K562 (cell line): ENCODE data around the gene ZFP36. TPM values are rescaled to one million over a fixed set of nuclear protein-coding genes. Genes with fewer than 3 reads are reported as not detected.
A peak's percentile ranks its signal among the peaks of the same experiment; 100 is the strongest.

Experiments
- ARID1B ChIP-seq: fragments of 450-650 bp; IDR thresholded peaks from 2 replicates; pipeline ENCODE4 v1.6.1; 2016; ENCODE audit warnings: antibody characterized with exemption, mild to moderate bottlenecking, inconsistent platforms
- BHLHE40 ChIP-seq: IDR thresholded peaks from 2 replicates; pipeline ENCODE4 v1.6.1; 2011; ENCODE audit warnings: low read length, improper control_type of control experiment
- CBFA2T3 ChIP-seq: fragments of 450-650 bp; IDR thresholded peaks from 2 replicates; pipeline ENCODE4 v1.6.1; 2017
- DPF2 ChIP-seq: fragments of 450-650 bp; IDR thresholded peaks from 2 replicates; pipeline ENCODE4 v1.6.1; 2016
- GATA2 ChIP-seq: sonication (generic); formaldehyde crosslinking; IDR thresholded peaks from 2 replicates; pipeline ENCODE4 v1.4.0; 2020; ENCODE audit warnings: mild to moderate bottlenecking, missing genetic modification reagents
- HDAC1 ChIP-seq, 2 experiments: fragments of 450-650 bp; IDR thresholded peaks; 2 replicates each; pipeline ENCODE4 v1.6.1; 2016 to 2017; ENCODE audit warnings: inconsistent platforms in 1 of 2, mild to moderate bottlenecking in 1 of 2, moderate library complexity in 1 of 2
- JUND ChIP-seq, 2 experiments: IDR thresholded peaks; 2 replicates in 1 of 2; 3 replicates in 1 of 2; pipeline ENCODE4 v1.6.1; 2011; ENCODE audit warnings: borderline replicate concordance in 2 of 2, low read depth in 2 of 2, low read length in 2 of 2, improper control_type of control experiment in 1 of 2, missing biosample characterization in 1 of 2, missing genetic modification characterization in 1 of 2, missing genetic modification reagents in 1 of 2
- NCOR1 ChIP-seq: fragments of 450-650 bp; IDR thresholded peaks from 2 replicates; pipeline ENCODE4 v1.6.1; 2016; ENCODE audit warnings: mild to moderate bottlenecking, moderate library complexity
- NFE2 ChIP-seq: IDR thresholded peaks from 2 replicates; pipeline ENCODE4 v1.6.1; 2014; ENCODE audit warnings: antibody characterized with exemption, low read depth
- SAP30 ChIP-seq: fragments of 200-600 bp; sonication (generic); IDR thresholded peaks from 2 replicates; pipeline ENCODE4 v1.6.1; 2012; ENCODE audit warnings: borderline replicate concordance, low read depth, mild to moderate bottlenecking, moderate library complexity, low read length, control low read depth, inconsistent platforms; ENCODE audit not compliant: insufficient read depth, poor library complexity, severe bottlenecking
- SMARCE1 ChIP-seq: fragments of 450-650 bp; IDR thresholded peaks from 2 replicates; pipeline ENCODE4 v1.7.1; 2016; ENCODE audit warnings: mild to moderate bottlenecking
- WHSC1 ChIP-seq: IDR thresholded peaks from one replicate; pipeline ENCODE4 v1.6.1; 2012; ENCODE audit warnings: low read length, control low read depth, inconsistent platforms
- ZNF766 ChIP-seq: fragments of 200-800 bp; sonication (Bioruptor generic); conservative IDR thresholded peaks from 2 replicates; pipeline ENCODE4 v1.6.1; 2016; ENCODE audit warnings: missing genetic modification characterization, missing compliant biosample characterization
- polyA plus RNA-seq, 8 experiments: library from polyadenylated mRNA; depleted of rRNA in 4 of 8; stranded (reverse) in 5 of 8; unstranded in 3 of 8; fragments of >200 nt; fragmentation: Nextera tagmentation in 2 of 8; fragmentation: Illumina TruSeq in 1 of 8; extraction: Ambion mirVana in 2 of 8; extraction: Trizol in 1 of 8; gene quantifications; 2 replicates each; pipeline versions ENCODE4 v1.2.1 to v1.2.3, GENCODE V29; 2011 to 2014; ENCODE audit warnings: inconsistent platforms in 1 of 8, missing spikeins in 1 of 8
- total RNA-seq, 7 experiments: library from RNA; depleted of rRNA in 6 of 7; stranded (reverse); fragments of >200 nt in 6 of 7; fragmentation: Illumina TruSeq in 2 of 7; extraction: Trizol in 2 of 7; gene quantifications; 2 replicates each; pipeline versions ENCODE4 v1.2.1 to v1.2.3, GENCODE V29; 2011 to 2021; ENCODE audit warnings: low replicate concordance in 1 of 7
- TF ChIP-seq, protein P1 (sequence below): sonication (generic); IDR thresholded peaks from 2 replicates; pipeline ENCODE4 v1.6.1; 2016
- TF ChIP-seq, protein P2 (sequence below): fragments of 200-800 bp; sonication (Bioruptor generic); IDR thresholded peaks from 2 replicates; pipeline ENCODE4 v1.6.1; 2017; ENCODE audit warnings: missing genetic modification characterization, missing compliant biosample characterization
- TF ChIP-seq, protein P3 (sequence below): sonication (generic); formaldehyde crosslinking; IDR thresholded peaks from 2 replicates; pipeline ENCODE4 v1.8.1; 2023; ENCODE audit warnings: missing genetic modification reagents, mild to moderate bottlenecking, borderline replicate concordance
- TF ChIP-seq, protein P4 (sequence below), 2 experiments: fragments of 450-650 bp in 1 of 2; sonication (generic) in 1 of 2; formaldehyde crosslinking in 1 of 2; IDR thresholded peaks in 1 of 2; conservative IDR thresholded peaks in 1 of 2; 2 replicates each; pipeline versions ENCODE4 v1.6.1 to v1.8.1; 2016 to 2023; ENCODE audit warnings: mild to moderate bottlenecking in 2 of 2, moderate library complexity in 2 of 2, inconsistent platforms in 1 of 2, missing genetic modification reagents in 1 of 2
- TF ChIP-seq, protein P5 (sequence below): fragments of 450-650 bp; IDR thresholded peaks from 2 replicates; pipeline ENCODE4 v1.6.1; 2016

Gene ZFP36
- total and polyA plus RNA-seq, 9 of the 15 experiments (the other 6 are each of a cell fraction or from before 2014, with no cell fraction given): 1.0 to 20.1 (median 3.5) TPM

DNA sequence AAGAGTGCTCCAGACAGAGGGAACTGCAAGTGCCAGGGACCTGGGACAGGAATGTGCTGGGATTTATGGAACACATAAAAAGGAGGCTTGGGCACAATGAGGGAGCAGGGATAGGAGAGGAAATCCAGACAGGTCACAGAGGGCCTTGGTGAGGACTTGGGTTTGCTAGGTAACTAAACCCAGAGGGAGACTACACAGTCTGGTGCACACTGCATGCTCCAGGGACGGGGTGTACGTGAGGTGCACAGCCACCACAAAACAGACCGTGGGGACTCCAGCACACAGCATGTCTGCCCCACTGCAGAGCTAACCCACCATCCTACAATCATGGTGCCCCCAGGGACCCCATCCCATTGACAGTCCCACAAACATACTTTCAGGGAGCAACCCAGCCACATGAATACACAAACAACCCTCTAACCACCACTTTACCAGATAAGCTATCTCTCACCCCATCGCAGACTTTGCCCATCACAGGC is 5.5 kb upstream of the ZFP36 start (continued):
- TF ChIP-seq ZNF766 (CRISPR knock-in tag): peak; percentile 88
- peak; percentile 59 for TF ChIP-seq GATA2 (CRISPR knock-in tag)
- TF ChIP-seq, protein P1, sequence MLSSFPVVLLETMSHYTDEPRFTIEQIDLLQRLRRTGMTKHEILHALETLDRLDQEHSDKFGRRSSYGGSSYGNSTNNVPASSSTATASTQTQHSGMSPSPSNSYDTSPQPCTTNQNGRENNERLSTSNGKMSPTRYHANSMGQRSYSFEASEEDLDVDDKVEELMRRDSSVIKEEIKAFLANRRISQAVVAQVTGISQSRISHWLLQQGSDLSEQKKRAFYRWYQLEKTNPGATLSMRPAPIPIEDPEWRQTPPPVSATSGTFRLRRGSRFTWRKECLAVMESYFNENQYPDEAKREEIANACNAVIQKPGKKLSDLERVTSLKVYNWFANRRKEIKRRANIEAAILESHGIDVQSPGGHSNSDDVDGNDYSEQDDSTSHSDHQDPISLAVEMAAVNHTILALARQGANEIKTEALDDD: peak; percentile 62; the same call in 1 of the 2 replicates
- TF ChIP-seq, protein P2, sequence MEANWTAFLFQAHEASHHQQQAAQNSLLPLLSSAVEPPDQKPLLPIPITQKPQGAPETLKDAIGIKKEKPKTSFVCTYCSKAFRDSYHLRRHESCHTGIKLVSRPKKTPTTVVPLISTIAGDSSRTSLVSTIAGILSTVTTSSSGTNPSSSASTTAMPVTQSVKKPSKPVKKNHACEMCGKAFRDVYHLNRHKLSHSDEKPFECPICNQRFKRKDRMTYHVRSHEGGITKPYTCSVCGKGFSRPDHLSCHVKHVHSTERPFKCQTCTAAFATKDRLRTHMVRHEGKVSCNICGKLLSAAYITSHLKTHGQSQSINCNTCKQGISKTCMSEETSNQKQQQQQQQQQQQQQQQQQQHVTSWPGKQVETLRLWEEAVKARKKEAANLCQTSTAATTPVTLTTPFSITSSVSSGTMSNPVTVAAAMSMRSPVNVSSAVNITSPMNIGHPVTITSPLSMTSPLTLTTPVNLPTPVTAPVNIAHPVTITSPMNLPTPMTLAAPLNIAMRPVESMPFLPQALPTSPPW (CRISPR knock-in tag): no peak
- peak; percentile 77 for TF ChIP-seq ARID1B
- TF ChIP-seq, protein P3, sequence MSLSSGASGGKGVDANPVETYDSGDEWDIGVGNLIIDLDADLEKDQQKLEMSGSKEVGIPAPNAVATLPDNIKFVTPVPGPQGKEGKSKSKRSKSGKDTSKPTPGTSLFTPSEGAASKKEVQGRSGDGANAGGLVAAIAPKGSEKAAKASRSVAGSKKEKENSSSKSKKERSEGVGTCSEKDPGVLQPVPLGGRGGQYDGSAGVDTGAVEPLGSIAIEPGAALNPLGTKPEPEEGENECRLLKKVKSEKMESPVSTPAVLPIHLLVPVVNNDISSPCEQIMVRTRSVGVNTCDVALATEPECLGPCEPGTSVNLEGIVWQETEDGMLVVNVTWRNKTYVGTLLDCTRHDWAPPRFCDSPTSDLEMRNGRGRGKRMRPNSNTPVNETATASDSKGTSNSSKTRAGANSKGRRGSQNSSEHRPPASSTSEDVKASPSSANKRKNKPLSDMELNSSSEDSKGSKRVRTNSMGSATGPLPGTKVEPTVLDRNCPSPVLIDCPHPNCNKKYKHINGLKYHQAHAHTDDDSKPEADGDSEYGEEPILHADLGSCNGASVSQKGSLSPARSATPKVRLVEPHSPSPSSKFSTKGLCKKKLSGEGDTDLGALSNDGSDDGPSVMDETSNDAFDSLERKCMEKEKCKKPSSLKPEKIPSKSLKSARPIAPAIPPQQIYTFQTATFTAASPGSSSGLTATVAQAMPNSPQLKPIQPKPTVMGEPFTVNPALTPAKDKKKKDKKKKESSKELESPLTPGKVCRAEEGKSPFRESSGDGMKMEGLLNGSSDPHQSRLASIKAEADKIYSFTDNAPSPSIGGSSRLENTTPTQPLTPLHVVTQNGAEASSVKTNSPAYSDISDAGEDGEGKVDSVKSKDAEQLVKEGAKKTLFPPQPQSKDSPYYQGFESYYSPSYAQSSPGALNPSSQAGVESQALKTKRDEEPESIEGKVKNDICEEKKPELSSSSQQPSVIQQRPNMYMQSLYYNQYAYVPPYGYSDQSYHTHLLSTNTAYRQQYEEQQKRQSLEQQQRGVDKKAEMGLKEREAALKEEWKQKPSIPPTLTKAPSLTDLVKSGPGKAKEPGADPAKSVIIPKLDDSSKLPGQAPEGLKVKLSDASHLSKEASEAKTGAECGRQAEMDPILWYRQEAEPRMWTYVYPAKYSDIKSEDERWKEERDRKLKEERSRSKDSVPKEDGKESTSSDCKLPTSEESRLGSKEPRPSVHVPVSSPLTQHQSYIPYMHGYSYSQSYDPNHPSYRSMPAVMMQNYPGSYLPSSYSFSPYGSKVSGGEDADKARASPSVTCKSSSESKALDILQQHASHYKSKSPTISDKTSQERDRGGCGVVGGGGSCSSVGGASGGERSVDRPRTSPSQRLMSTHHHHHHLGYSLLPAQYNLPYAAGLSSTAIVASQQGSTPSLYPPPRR (CRISPR knock-in tag): no peak
- no peak for TF ChIP-seq WHSC1
- TF ChIP-seq, protein P4, sequence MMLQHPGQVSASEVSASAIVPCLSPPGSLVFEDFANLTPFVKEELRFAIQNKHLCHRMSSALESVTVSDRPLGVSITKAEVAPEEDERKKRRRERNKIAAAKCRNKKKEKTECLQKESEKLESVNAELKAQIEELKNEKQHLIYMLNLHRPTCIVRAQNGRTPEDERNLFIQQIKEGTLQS (IDR thresholded peaks at IDR 0.05): 0 out of 2 replicates have a peak, but pooled peaks have one; percentile 63
- TF ChIP-seq, protein P4 (CRISPR knock-in tag; conservative IDR thresholded peaks at IDR 0.05): no peak
- TF ChIP-seq HDAC1 (IDR thresholded peaks at IDR 0.05): peak in 1 of 2 experiments; percentile 62; a peak in 2 of 4 replicates
- peak; percentile 23; the same call in 1 of the 2 replicates for TF ChIP-seq CBFA2T3
- peak; percentile 35; the same call in 1 of the 2 replicates for TF ChIP-seq NCOR1
- TF ChIP-seq DPF2: peak; percentile 86; the same call in 1 of the 2 replicates
- TF ChIP-seq SMARCE1: peak; percentile 88
- TF ChIP-seq, protein P5, sequence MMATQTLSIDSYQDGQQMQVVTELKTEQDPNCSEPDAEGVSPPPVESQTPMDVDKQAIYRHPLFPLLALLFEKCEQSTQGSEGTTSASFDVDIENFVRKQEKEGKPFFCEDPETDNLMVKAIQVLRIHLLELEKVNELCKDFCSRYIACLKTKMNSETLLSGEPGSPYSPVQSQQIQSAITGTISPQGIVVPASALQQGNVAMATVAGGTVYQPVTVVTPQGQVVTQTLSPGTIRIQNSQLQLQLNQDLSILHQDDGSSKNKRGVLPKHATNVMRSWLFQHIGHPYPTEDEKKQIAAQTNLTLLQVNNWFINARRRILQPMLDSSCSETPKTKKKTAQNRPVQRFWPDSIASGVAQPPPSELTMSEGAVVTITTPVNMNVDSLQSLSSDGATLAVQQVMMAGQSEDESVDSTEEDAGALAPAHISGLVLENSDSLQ: peak; percentile 32; the same call in 1 of the 2 replicates
- peak; percentile 53; the same call in 1 of the 2 replicates for TF ChIP-seq NFE2
- no peak for TF ChIP-seq SAP30
- 0 out of 2 replicates have a peak, but pooled peaks have one; percentile 6 for TF ChIP-seq BHLHE40
- TF ChIP-seq JUND (IDR thresholded peaks at IDR 0.05; ENCODE audit: borderline replicate concordance, low read depth, low read length): no peak; the same call in 1 of the 2 replicates
- TF ChIP-seq JUND (tag; IDR thresholded peaks at IDR 0.05; ENCODE audit: borderline replicate concordance, low read depth, low read length): peak; percentile 81; the same call in 1 of the 3 replicates
